Parathyroid adenoma (tissue), 2 donors: ENCODE measurements around the gene MRPL36.

Experiments used
- H2AFZ ChIP-seq: fragments of 300-600 bp; sonication (generic); one replicate; pipeline ENCODE4 v1.7.0; 2017; ENCODE audit warnings: antibody characterized with exemption, mild to moderate bottlenecking
- H3K27ac ChIP-seq: fragments of 300-600 bp; sonication (generic); one replicate; pipeline ENCODE4 v1.7.0; 2017
- H3K27me3 ChIP-seq: fragments of 300-600 bp; sonication (generic); one replicate; pipeline ENCODE4 v1.7.0; 2017; ENCODE audit warnings: low read length; ENCODE audit not compliant: control insufficient read depth, insufficient read depth
- H3K36me3 ChIP-seq: fragments of 300-600 bp; sonication (generic); one replicate; pipeline ENCODE4 v1.7.0; 2017; ENCODE audit warnings: low read length; ENCODE audit not compliant: control insufficient read depth, insufficient read depth
- H3K4me1 ChIP-seq: fragments of 300-600 bp; sonication (generic); one replicate; pipeline ENCODE4 v1.7.0; 2017; ENCODE audit warnings: control low read depth
- H3K4me2 ChIP-seq: fragments of 300-600 bp; sonication (generic); one replicate; pipeline ENCODE4 v1.7.0; 2017; ENCODE audit warnings: low read length
- H3K4me3 ChIP-seq: fragments of 300-600 bp; sonication (generic); one replicate; pipeline ENCODE4 v1.7.0; 2017; ENCODE audit warnings: low read depth, low read length
- H3K79me2 ChIP-seq: fragments of 300-600 bp; sonication (generic); one replicate; pipeline ENCODE4 v1.7.0; 2017; ENCODE audit warnings: control low read depth
- H3K9ac ChIP-seq: fragments of 300-600 bp; sonication (generic); one replicate; pipeline ENCODE4 v1.7.0; 2017; ENCODE audit warnings: mild to moderate bottlenecking
- H3K9me3 ChIP-seq: fragments of 300-600 bp; sonication (generic); one replicate; pipeline ENCODE4 v1.7.0; 2017; ENCODE audit warnings: low read length; ENCODE audit not compliant: control insufficient read depth
- TF ChIP-seq, protein P1 (sequence below): fragments of 300-600 bp; sonication (generic); IDR thresholded peaks from one replicate; pipeline ENCODE4 v1.7.0; 2017; ENCODE audit warnings: antibody characterized with exemption, mild to moderate bottlenecking
- donor health status: primary hyperparathyroidism.

The MRPL36 gene

GRCh38 chr5:1768283-1769000 lies 31.2 kb downstream of the MRPL36 start:
- Histone ChIP-seq H3K79me2 (no peaks in the 10 kb centered on the region), H3K4me2 (no peak overlapping the region), H3K27me3 (no peaks in the 10 kb centered on the region), H3K27ac (no peak overlapping the region), H3K4me3 (no peak overlapping the region), H3K9ac (no peak overlapping the region), H3K4me1 (peaks cover 4% of the 10 kb centered on the region), H3K36me3 (no peaks in the 10 kb centered on the region), H2AFZ (no peak overlapping the region), H3K9me3 (no peaks in the 10 kb centered on the region)
- TF ChIP-seq, protein P1, sequence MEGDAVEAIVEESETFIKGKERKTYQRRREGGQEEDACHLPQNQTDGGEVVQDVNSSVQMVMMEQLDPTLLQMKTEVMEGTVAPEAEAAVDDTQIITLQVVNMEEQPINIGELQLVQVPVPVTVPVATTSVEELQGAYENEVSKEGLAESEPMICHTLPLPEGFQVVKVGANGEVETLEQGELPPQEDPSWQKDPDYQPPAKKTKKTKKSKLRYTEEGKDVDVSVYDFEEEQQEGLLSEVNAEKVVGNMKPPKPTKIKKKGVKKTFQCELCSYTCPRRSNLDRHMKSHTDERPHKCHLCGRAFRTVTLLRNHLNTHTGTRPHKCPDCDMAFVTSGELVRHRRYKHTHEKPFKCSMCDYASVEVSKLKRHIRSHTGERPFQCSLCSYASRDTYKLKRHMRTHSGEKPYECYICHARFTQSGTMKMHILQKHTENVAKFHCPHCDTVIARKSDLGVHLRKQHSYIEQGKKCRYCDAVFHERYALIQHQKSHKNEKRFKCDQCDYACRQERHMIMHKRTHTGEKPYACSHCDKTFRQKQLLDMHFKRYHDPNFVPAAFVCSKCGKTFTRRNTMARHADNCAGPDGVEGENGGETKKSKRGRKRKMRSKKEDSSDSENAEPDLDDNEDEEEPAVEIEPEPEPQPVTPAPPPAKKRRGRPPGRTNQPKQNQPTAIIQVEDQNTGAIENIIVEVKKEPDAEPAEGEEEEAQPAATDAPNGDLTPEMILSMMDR = no peak

DNA sequence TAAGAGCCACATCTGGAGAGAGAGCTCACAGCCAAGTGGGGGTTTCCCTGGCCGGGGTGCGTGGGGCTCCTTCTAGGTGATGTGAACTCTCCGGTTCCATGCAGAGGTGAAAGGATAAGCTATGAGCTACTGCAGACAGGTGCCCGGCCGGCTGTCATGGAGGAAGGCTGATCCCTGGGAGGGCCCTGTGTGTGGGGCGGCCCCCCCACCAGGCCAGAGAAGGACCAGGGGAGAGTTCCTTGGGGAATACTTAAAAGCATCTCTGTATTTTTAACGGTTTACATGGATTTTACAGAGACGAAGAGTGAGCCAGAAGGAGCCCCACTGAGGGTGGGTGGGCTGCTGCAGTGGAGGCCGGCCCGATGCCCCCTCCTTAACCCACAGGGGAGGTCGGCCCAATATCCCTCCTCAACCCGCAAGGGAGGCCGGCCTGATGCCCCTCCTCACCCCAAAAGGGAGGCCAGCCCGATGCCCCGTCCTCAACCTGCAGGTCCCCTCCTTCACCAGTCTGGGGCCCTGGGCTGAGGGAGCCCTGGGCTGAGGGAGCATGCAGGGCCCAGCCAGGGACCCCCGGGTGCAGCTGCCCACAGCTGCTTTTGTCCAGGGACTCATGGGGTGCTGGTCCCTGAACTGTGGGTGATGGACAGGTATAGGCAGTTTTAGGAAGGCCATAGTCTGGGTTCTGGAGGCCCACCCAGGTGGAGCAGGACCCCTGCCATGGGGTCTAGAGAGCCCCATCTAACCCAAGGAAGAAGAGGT lies 31.9 kb downstream of the MRPL36 start:
- no peak overlapping the region for H3K27ac ChIP-seq
- no peak overlapping the region for H3K4me2 ChIP-seq
- no peak overlapping the region for H2AFZ ChIP-seq
- H3K79me2 ChIP-seq = no peaks in the 10 kb centered on the region
- H3K27me3 ChIP-seq = no peaks in the 10 kb centered on the region
- no peak overlapping the region for H3K4me3 ChIP-seq
- H3K36me3 ChIP-seq = no peaks in the 10 kb centered on the region
- no peaks in the 10 kb centered on the region for H3K9me3 ChIP-seq
- TF ChIP-seq, protein P1 = no peak
- peaks cover 4% of the 10 kb centered on the region for H3K4me1 ChIP-seq
- no peak overlapping the region for H3K9ac ChIP-seq

- no peak overlapping the region for H3K4me2 ChIP-seq
- H3K9me3 ChIP-seq = no peaks in the 10 kb centered on the region
- no peak overlapping the region for H2AFZ ChIP-seq
- H3K4me3 ChIP-seq = no peak overlapping the region
- peaks cover under 1% of the 10 kb centered on the region for H3K4me1 ChIP-seq
- H3K27me3 ChIP-seq = no peaks in the 10 kb centered on the region
- H3K79me2 ChIP-seq = no peaks in the 10 kb centered on the region
- TF ChIP-seq, protein P1 = no peak
- H3K36me3 ChIP-seq = no peaks in the 10 kb centered on the region
- H3K9ac ChIP-seq = no peak overlapping the region
- H3K27ac ChIP-seq = no peak overlapping the region
Observed at GRCh38 chr5:1765880-1766235, 33.8 kb downstream of the MRPL36 start.

DNA sequence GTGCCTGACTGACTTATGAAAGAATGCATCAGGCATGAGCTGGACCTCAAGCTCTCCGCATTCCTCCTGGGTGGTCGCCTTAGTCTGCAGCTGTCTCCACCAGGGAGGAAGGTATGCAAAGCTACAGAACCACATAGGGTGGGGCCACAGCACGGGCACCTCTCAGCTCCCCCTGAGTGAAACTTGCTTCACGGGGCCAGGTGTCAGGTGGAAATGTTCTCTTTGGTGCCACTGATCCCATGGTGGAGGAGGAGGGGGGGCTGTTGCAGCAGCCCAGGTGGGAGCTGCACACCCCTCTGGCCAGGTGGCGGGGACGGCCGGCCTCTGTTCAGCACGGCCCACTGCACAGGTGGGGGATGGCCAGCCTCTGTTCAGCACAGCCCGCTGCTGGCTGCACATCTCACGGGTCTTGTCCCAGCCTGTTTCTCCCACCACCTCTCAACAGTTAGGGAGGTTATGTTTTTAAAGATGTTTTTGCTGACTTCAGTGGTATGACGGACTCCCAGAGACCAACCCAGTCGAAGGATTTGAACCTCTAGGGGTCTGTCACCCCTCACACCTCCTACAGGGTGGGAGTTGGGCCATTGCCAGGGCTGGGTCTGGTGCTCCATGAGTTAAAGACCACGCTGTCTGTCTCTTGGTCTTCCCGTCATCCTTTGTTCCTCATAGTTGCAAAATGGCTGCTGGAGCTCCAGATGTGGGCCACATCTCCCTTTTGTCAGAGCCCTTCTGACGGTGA lies 34.3 kb downstream of the MRPL36 start:
- H3K4me3 ChIP-seq = no peak overlapping the region
- no peak overlapping the region for H3K9ac ChIP-seq
- TF ChIP-seq, protein P1 = no peak
- H3K27ac ChIP-seq = no peak overlapping the region
- H3K4me2 ChIP-seq = no peak overlapping the region
- no peaks in the 10 kb centered on the region for H3K36me3 ChIP-seq
- H3K79me2 ChIP-seq = no peaks in the 10 kb centered on the region
- H2AFZ ChIP-seq = no peak overlapping the region
- H3K27me3 ChIP-seq = no peaks in the 10 kb centered on the region
- no peaks in the 10 kb centered on the region for H3K9me3 ChIP-seq
- H3K4me1 ChIP-seq = no peaks in the 10 kb centered on the region
